ENCODE measurements around the gene AMN. TPM values are rescaled to one million over a fixed set of nuclear protein-coding genes. Genes with fewer than 3 reads are reported as not detected.
"Not testable (repeated sequence)": the region's sequence is repeated elsewhere in the genome, so short reads cannot be mapped to it uniquely, and the experiment has no call there.

Gene AMN
- polyA plus RNA-seq (2013, experiment 1 of 4) = 0.13 TPM
- polyA plus RNA-seq (2013, experiment 2 of 4) = 0.12 TPM
- polyA plus RNA-seq (2013, experiment 3 of 4) = 0.16 TPM
- 0.32 TPM for polyA plus RNA-seq (2013, experiment 4 of 4)

- no peaks in the 10 kb centered on the region for H3K36me3 ChIP-seq (ENCODE audit: control insufficient read depth, insufficient read depth, low read length)
- peaks cover 64% of the 10 kb centered on the region for H3K27me3 ChIP-seq (ENCODE audit: control insufficient read depth, insufficient read depth, low read length, poor library complexity, severe bottlenecking)
- 10% methylated on average over 56 of the region's 56 CpGs for WGBS, 2 experiments
- H3K4me3 ChIP-seq (ENCODE audit: insufficient read depth, low read depth, low read length) = peak within 1 kb of the TSS; percentile 14
- H3K9me3 ChIP-seq (ENCODE audit: control insufficient read depth, low read length) = no peaks in the 10 kb centered on the region
- H3K27ac ChIP-seq (ENCODE audit: insufficient read depth, low read depth, low read length, poor library complexity, severe bottlenecking) = no peak within 1 kb of the TSS
- H3K4me1 ChIP-seq (ENCODE audit: control insufficient read depth, insufficient read depth, low read length) = peaks cover 17% of the 10 kb centered on the region
Observed at GRCh38 chr14:102922490-102923200, at the start of gene AMN. Gene AMN, plus strand, starts transcription at chr14:102922663. Its CDS starts 26 bp downstream, at chr14:102922689.

- no peaks in the 10 kb centered on the region for H3K27me3 ChIP-seq (ENCODE audit: control insufficient read depth, insufficient read depth, low read length, poor library complexity, severe bottlenecking)
Observed at GRCh38 chr14:102873131-102873530, 49.3 kb upstream of the AMN start.

GRCh38 chr14:102873546-102874061 lies 48.9 kb upstream of the AMN start:
- WGBS, 2 experiments = 93 to 95% methylated on average over 7 of the region's 7 CpGs
- Histone ChIP-seq H3K9me3 (ENCODE audit: control insufficient read depth, low read length) (no peaks in the 10 kb centered on the region), H3K36me3 (ENCODE audit: control insufficient read depth, insufficient read depth, low read length) (peaks cover 10% of the 10 kb centered on the region), H3K4me3 (ENCODE audit: insufficient read depth, low read depth, low read length) (no peak overlapping the region), H3K4me1 (ENCODE audit: control insufficient read depth, insufficient read depth, low read length) (no peaks in the 10 kb centered on the region), H3K27ac (ENCODE audit: insufficient read depth, low read depth, low read length, poor library complexity, severe bottlenecking) (no peak overlapping the region), H3K27me3 (ENCODE audit: control insufficient read depth, insufficient read depth, low read length, poor library complexity, severe bottlenecking) (no peaks in the 10 kb centered on the region)

More at GRCh38 chr14:102873131-102873530, 49.3 kb upstream of the AMN start:
- no peaks in the 10 kb centered on the region for H3K4me1 ChIP-seq (ENCODE audit: control insufficient read depth, insufficient read depth, low read length)
- H3K27ac ChIP-seq (ENCODE audit: insufficient read depth, low read depth, low read length, poor library complexity, severe bottlenecking) = no peak overlapping the region
- 92 to 95% methylated on average over 7 of the region's 7 CpGs for WGBS, 2 experiments
- H3K9me3 ChIP-seq (ENCODE audit: control insufficient read depth, low read length) = no peaks in the 10 kb centered on the region
- H3K4me3 ChIP-seq (ENCODE audit: insufficient read depth, low read depth, low read length) = no peak overlapping the region
- peaks cover 10% of the 10 kb centered on the region for H3K36me3 ChIP-seq (ENCODE audit: control insufficient read depth, insufficient read depth, low read length)

- H3K36me3 ChIP-seq (ENCODE audit: control insufficient read depth, insufficient read depth, low read length) = peaks cover 10% of the 10 kb centered on the region
Observed at GRCh38 chr14:102875652-102876051, 46.8 kb upstream of the AMN start.

GRCh38 chr14:102877511-102877910 lies 45.0 kb upstream of the AMN start:
- not testable (repeated sequence) for H3K9me3 ChIP-seq (ENCODE audit: control insufficient read depth, low read length); H3K4me1 ChIP-seq (ENCODE audit: control insufficient read depth, insufficient read depth, low read length); H3K27ac ChIP-seq (ENCODE audit: insufficient read depth, low read depth, low read length, poor library complexity, severe bottlenecking); H3K27me3 ChIP-seq (ENCODE audit: control insufficient read depth, insufficient read depth, low read length, poor library complexity, severe bottlenecking); H3K4me3 ChIP-seq (ENCODE audit: insufficient read depth, low read depth, low read length)
- 93 to 95% methylated on average over 10 of the region's 10 CpGs for WGBS, 2 experiments
- H3K36me3 ChIP-seq (ENCODE audit: control insufficient read depth, insufficient read depth, low read length) = peaks cover 10% of the 10 kb centered on the region

More at GRCh38 chr14:102875652-102876051, 46.8 kb upstream of the AMN start:
- no peaks in the 10 kb centered on the region for H3K27me3 ChIP-seq (ENCODE audit: control insufficient read depth, insufficient read depth, low read length, poor library complexity, severe bottlenecking)
- no peaks in the 10 kb centered on the region for H3K9me3 ChIP-seq (ENCODE audit: control insufficient read depth, low read length)
- WGBS, 2 experiments = 92 to 95% methylated on average over 2 of the region's 2 CpGs
- H3K4me3 ChIP-seq (ENCODE audit: insufficient read depth, low read depth, low read length) = no peak overlapping the region
- no peak overlapping the region for H3K27ac ChIP-seq (ENCODE audit: insufficient read depth, low read depth, low read length, poor library complexity, severe bottlenecking)
- H3K4me1 ChIP-seq (ENCODE audit: control insufficient read depth, insufficient read depth, low read length) = no peaks in the 10 kb centered on the region

- 93 to 95% methylated on average over 6 of the region's 6 CpGs for WGBS, 2 experiments
- Histone ChIP-seq H3K9me3 (ENCODE audit: control insufficient read depth, low read length) (no peaks in the 10 kb centered on the region), H3K4me3 (ENCODE audit: insufficient read depth, low read depth, low read length) (no peak overlapping the region), H3K36me3 (ENCODE audit: control insufficient read depth, insufficient read depth, low read length) (peaks cover 10% of the 10 kb centered on the region), H3K4me1 (ENCODE audit: control insufficient read depth, insufficient read depth, low read length) (no peaks in the 10 kb centered on the region), H3K27ac (ENCODE audit: insufficient read depth, low read depth, low read length, poor library complexity, severe bottlenecking) (no peak overlapping the region), H3K27me3 (ENCODE audit: control insufficient read depth, insufficient read depth, low read length, poor library complexity, severe bottlenecking) (no peaks in the 10 kb centered on the region)
Observed at GRCh38 chr14:102878174-102878969, 44.1 kb upstream of the AMN start.

GRCh38 chr14:102878970-102879460 lies 43.4 kb upstream of the AMN start:
- WGBS, 2 experiments = 89 to 90% methylated on average over 6 of the region's 6 CpGs
- H3K9me3 ChIP-seq (ENCODE audit: control insufficient read depth, low read length) = no peaks in the 10 kb centered on the region
- H3K4me3 ChIP-seq (ENCODE audit: insufficient read depth, low read depth, low read length) = no peak overlapping the region
- H3K36me3 ChIP-seq (ENCODE audit: control insufficient read depth, insufficient read depth, low read length) = peaks cover 10% of the 10 kb centered on the region
- H3K4me1 ChIP-seq (ENCODE audit: control insufficient read depth, insufficient read depth, low read length) = no peaks in the 10 kb centered on the region
- no peaks in the 10 kb centered on the region for H3K27me3 ChIP-seq (ENCODE audit: control insufficient read depth, insufficient read depth, low read length, poor library complexity, severe bottlenecking)
- H3K27ac ChIP-seq (ENCODE audit: insufficient read depth, low read depth, low read length, poor library complexity, severe bottlenecking) = no peak overlapping the region

GRCh38 chr14:102882226-102882906 lies 40.1 kb upstream of the AMN start:
- WGBS, 2 experiments = 82 to 85% methylated on average over 4 to 5 of the region's 5 CpGs
- Histone ChIP-seq H3K9me3 (ENCODE audit: control insufficient read depth, low read length) (no peaks in the 10 kb centered on the region), H3K27me3 (ENCODE audit: control insufficient read depth, insufficient read depth, low read length, poor library complexity, severe bottlenecking) (no peaks in the 10 kb centered on the region), H3K4me1 (ENCODE audit: control insufficient read depth, insufficient read depth, low read length) (no peaks in the 10 kb centered on the region), H3K4me3 (ENCODE audit: insufficient read depth, low read depth, low read length) (no peak overlapping the region), H3K27ac (ENCODE audit: insufficient read depth, low read depth, low read length, poor library complexity, severe bottlenecking) (no peak overlapping the region), H3K36me3 (ENCODE audit: control insufficient read depth, insufficient read depth, low read length) (no peaks in the 10 kb centered on the region)

- Histone ChIP-seq H3K9me3 (ENCODE audit: control insufficient read depth, low read length) (no peaks in the 10 kb centered on the region), H3K36me3 (ENCODE audit: control insufficient read depth, insufficient read depth, low read length) (no peaks in the 10 kb centered on the region), H3K4me1 (ENCODE audit: control insufficient read depth, insufficient read depth, low read length) (no peaks in the 10 kb centered on the region), H3K4me3 (ENCODE audit: insufficient read depth, low read depth, low read length) (no peak overlapping the region), H3K27me3 (ENCODE audit: control insufficient read depth, insufficient read depth, low read length, poor library complexity, severe bottlenecking) (no peaks in the 10 kb centered on the region), H3K27ac (ENCODE audit: insufficient read depth, low read depth, low read length, poor library complexity, severe bottlenecking) (no peak overlapping the region)
- 95 to 96% methylated on average over 5 of the region's 5 CpGs for WGBS, 2 experiments
Observed at GRCh38 chr14:102883089-102883541, 39.3 kb upstream of the AMN start.
